K562 (cell line): Measurements from ENCODE around the gene RAB24. TPM values are rescaled to one million over a fixed set of nuclear protein-coding genes. Genes with fewer than 3 reads are reported as not detected.

Experiments
- COPS2 ChIP-seq: fragments of 450-650 bp; conservative IDR thresholded peaks from 2 replicates; pipeline ENCODE4 v1.6.1; 2016; ENCODE audit warnings: mild to moderate bottlenecking, moderate library complexity
- FOXA3 ChIP-seq, 2 experiments: fragments of 450-650 bp in 1 of 2; sonication (generic) in 1 of 2; formaldehyde crosslinking; IDR thresholded peaks in 1 of 2; conservative IDR thresholded peaks in 1 of 2; 2 replicates each; pipeline versions ENCODE4 v1.4.0 to v1.8.0; 2020 to 2022; ENCODE audit warnings: mild to moderate bottlenecking in 2 of 2, missing genetic modification reagents in 1 of 2
- GTF2F1 ChIP-seq: IDR thresholded peaks from 2 replicates; pipeline ENCODE4 v1.6.1; 2011; ENCODE audit warnings: low read depth, low read length, improper control_type of control experiment
- KAT8 ChIP-seq: fragments of 450-650 bp; IDR thresholded peaks from 2 replicates; pipeline ENCODE4 v1.6.1; 2016; ENCODE audit warnings: low read depth, mild to moderate bottlenecking
- NFYB ChIP-seq: IDR thresholded peaks from 2 replicates; pipeline ENCODE4 v1.6.1; 2011; ENCODE audit warnings: mild to moderate bottlenecking, moderate library complexity; ENCODE audit not compliant: insufficient read length; ENCODE audit errors: extremely low read depth
- NONO ChIP-seq, 2 experiments: fragments of 200-400 bp in 1 of 2; fragments of 450-650 bp in 1 of 2; formaldehyde crosslinking in 1 of 2; IDR thresholded peaks; 2 replicates each; pipeline ENCODE4 v1.6.1; 2017; ENCODE audit warnings: low read depth in 2 of 2, mild to moderate bottlenecking in 2 of 2, moderate library complexity in 2 of 2, low read length in 1 of 2
- PPARD ChIP-seq: fragments of 250-450 bp; sonication (Bioruptor Pico); IDR thresholded peaks from 2 replicates; pipeline ENCODE4 v1.8.0; 2022; ENCODE audit warnings: inconsistent platforms, mild to moderate bottlenecking, moderate library complexity
- RBM34 ChIP-seq: fragments of 200-400 bp; formaldehyde crosslinking; IDR thresholded peaks from 2 replicates; pipeline ENCODE4 v1.6.1; 2018; ENCODE audit warnings: low read length, borderline replicate concordance; ENCODE audit not compliant: insufficient read depth
- RFX5 ChIP-seq: IDR thresholded peaks from 2 replicates; pipeline ENCODE4 v1.6.1; 2011; ENCODE audit warnings: low read depth, mild to moderate bottlenecking, improper control_type of control experiment, low read length
- SP1 ChIP-seq: sonication (generic); formaldehyde crosslinking; IDR thresholded peaks from 2 replicates; pipeline ENCODE4 v1.8.1; 2022; ENCODE audit warnings: mild to moderate bottlenecking, missing genetic modification reagents
- STAT5B ChIP-seq: fragments of 250-450 bp; sonication (Bioruptor Pico); IDR thresholded peaks from 2 replicates; pipeline ENCODE4 v1.8.0; 2021; ENCODE audit warnings: mild to moderate bottlenecking, inconsistent platforms
- TEAD4 ChIP-seq, 2 experiments: sonication (generic) in 1 of 2; formaldehyde crosslinking in 1 of 2; IDR thresholded peaks; 2 replicates each; pipeline versions ENCODE4 v1.6.1 to v1.8.0; 2012 to 2022; ENCODE audit warnings: borderline replicate concordance in 1 of 2, inconsistent platforms in 1 of 2, low read length in 1 of 2, mild to moderate bottlenecking in 1 of 2, missing genetic modification reagents in 1 of 2
- TSHZ1 ChIP-seq: fragments of 250-450 bp; sonication (Bioruptor Pico); IDR thresholded peaks from 2 replicates; pipeline ENCODE4 v1.4.0; 2020; ENCODE audit warnings: mild to moderate bottlenecking, moderate library complexity
- XRCC3 ChIP-seq: fragments of 450-650 bp; IDR thresholded peaks from 2 replicates; pipeline ENCODE4 v1.6.1; 2017; ENCODE audit warnings: mild to moderate bottlenecking, moderate library complexity
- ZBTB43 ChIP-seq: sonication (generic); formaldehyde crosslinking; IDR thresholded peaks from 2 replicates; pipeline ENCODE4 v1.8.0; 2023; ENCODE audit warnings: mild to moderate bottlenecking, missing genetic modification reagents
- ZNF217 ChIP-seq: sonication (generic); formaldehyde crosslinking; IDR thresholded peaks from 2 replicates; pipeline ENCODE4 v1.8.0; 2022; ENCODE audit warnings: mild to moderate bottlenecking, missing genetic modification reagents
- ZNF436 ChIP-seq: fragments of 250-450, 450-650 bp; sonication (Bioruptor Pico); formaldehyde crosslinking; IDR thresholded peaks from 2 replicates; pipeline ENCODE4 v1.7.0; 2020; ENCODE audit warnings: mild to moderate bottlenecking
- ZNF518B ChIP-seq: fragments of 250-450 bp; sonication (Bioruptor Pico); IDR thresholded peaks from 2 replicates; pipeline ENCODE4 v1.5.0; 2021; ENCODE audit warnings: mild to moderate bottlenecking, moderate library complexity
- ZNF764 ChIP-seq: fragments of 250-450 bp; sonication (Bioruptor Pico); IDR thresholded peaks from 2 replicates; pipeline ENCODE4 v1.4.0; 2020; ENCODE audit warnings: low read depth, mild to moderate bottlenecking, moderate library complexity
- polyA plus RNA-seq, 8 experiments: library from polyadenylated mRNA; depleted of rRNA in 4 of 8; stranded (reverse) in 5 of 8; unstranded in 3 of 8; fragments of >200 nt; fragmentation: Nextera tagmentation in 2 of 8; fragmentation: Illumina TruSeq in 1 of 8; extraction: Ambion mirVana in 2 of 8; extraction: Trizol in 1 of 8; gene quantifications; 2 replicates each; pipeline versions ENCODE4 v1.2.1 to v1.2.3, GENCODE V29; 2011 to 2014; ENCODE audit warnings: inconsistent platforms in 1 of 8, missing spikeins in 1 of 8
- total RNA-seq, 7 experiments: library from RNA; depleted of rRNA in 6 of 7; stranded (reverse); fragments of >200 nt in 6 of 7; fragmentation: Illumina TruSeq in 2 of 7; extraction: Trizol in 2 of 7; gene quantifications; 2 replicates each; pipeline versions ENCODE4 v1.2.1 to v1.2.3, GENCODE V29; 2011 to 2021; ENCODE audit warnings: low replicate concordance in 1 of 7

RAB24 gene
- total and polyA plus RNA-seq, 9 of the 15 experiments (the other 6 are each of a cell fraction or from before 2014, with no cell fraction given), result 13.9 to 107 (median 34.8) TPM

GRCh38 chr5:177351392-177352329, 48.1 kb upstream of the RAB24 start, which contains the start of gene LMAN2 (continued):
- TF ChIP-seq PPARD (no peak), GTF2F1 (no peak), TEAD4 (IDR thresholded peaks at IDR 0.05; ENCODE audit: low read length) (peak; percentile 40), TEAD4 (CRISPR knock-in tag; IDR thresholded peaks at IDR 0.05; ENCODE audit: borderline replicate concordance) (no peak), ZNF764 (0 out of 2 replicates have a peak, but pooled peaks have one; percentile 21), ZNF436 (no peak; the same call in 1 of the 2 replicates), NONO (IDR thresholded peaks at IDR 0.05; ENCODE audit: low read depth in 2 of 2, low read length in 1 of 2) (no peak; a peak in 1 of 4 replicates), SP1 (CRISPR knock-in tag) (peak; percentile 91), COPS2 (no peak), ZBTB43 (CRISPR knock-in tag) (no peak), TSHZ1 (CRISPR knock-in tag) (no peak), ZNF217 (CRISPR knock-in tag) (no peak), STAT5B (CRISPR knock-in tag) (no peak), FOXA3 (CRISPR knock-in tag; conservative IDR thresholded peaks at IDR 0.05 in 1 of 2, IDR thresholded peaks at IDR 0.05 in 1 of 2) (no peak), XRCC3 (no peak), KAT8 (peak; percentile 81), ZNF518B (CRISPR knock-in tag) (no peak), RBM34 (no peak), NFYB (peak; percentile 99), RFX5 (no peak)
